Body of pancreas (tissue), 4 donors: ENCODE data around the gene TENT5A.

ENCODE experiments used
- POLR2A ChIP-seq, 3 donors: fragments of 450-650 bp; IDR thresholded peaks; one replicate each; pipeline ENCODE4 v1.6.1; 2016; ENCODE audit warnings: antibody characterized with exemption in 3 of 3, mild to moderate bottlenecking in 2 of 3
- TF ChIP-seq, protein P1 (sequence below), 7 experiments: fragments of 450-650 bp in 4 of 7; fragments of 200-600 bp in 3 of 7; sonication (generic) in 3 of 7; IDR thresholded peaks; one replicate each; pipeline ENCODE4 v1.5.1; 2016 to 2019; ENCODE audit warnings: antibody characterized with exemption in 7 of 7

GRCh38 chr6:81739230-81740195, 13.0 kb downstream of the TENT5A start:
- TF ChIP-seq, protein P1, sequence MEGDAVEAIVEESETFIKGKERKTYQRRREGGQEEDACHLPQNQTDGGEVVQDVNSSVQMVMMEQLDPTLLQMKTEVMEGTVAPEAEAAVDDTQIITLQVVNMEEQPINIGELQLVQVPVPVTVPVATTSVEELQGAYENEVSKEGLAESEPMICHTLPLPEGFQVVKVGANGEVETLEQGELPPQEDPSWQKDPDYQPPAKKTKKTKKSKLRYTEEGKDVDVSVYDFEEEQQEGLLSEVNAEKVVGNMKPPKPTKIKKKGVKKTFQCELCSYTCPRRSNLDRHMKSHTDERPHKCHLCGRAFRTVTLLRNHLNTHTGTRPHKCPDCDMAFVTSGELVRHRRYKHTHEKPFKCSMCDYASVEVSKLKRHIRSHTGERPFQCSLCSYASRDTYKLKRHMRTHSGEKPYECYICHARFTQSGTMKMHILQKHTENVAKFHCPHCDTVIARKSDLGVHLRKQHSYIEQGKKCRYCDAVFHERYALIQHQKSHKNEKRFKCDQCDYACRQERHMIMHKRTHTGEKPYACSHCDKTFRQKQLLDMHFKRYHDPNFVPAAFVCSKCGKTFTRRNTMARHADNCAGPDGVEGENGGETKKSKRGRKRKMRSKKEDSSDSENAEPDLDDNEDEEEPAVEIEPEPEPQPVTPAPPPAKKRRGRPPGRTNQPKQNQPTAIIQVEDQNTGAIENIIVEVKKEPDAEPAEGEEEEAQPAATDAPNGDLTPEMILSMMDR (IDR thresholded peaks at IDR 0.05), result no peak
- no peak for TF ChIP-seq POLR2A (IDR thresholded peaks at IDR 0.05)
